ENCODE data around the gene SPPL2A.

The SPPL2A gene

DNA sequence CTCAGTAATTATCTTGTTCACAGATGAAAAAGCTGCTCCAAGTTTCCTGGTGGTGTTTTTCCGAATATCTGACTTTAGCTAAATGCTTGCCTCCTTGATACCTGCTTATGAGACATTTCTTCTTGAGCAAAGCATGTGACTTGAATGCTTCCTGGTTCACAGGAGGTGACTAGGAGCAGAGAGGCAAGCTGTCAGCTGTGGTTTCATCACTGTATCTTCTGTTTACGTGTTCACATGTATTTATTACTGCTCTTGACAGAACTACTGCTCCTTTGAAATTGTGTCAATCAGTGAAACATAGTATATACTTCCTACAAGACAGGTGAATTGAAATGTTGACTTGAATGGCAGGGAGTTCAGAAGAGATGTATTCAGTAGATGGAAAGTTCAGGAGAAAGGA, 8.9 kb upstream of the SPPL2A start:
- no peak overlapping the region for H3K4me3 ChIP-seq (ENCODE audit: control insufficient read depth, low read depth, low read length)
- TF ChIP-seq, protein P1, sequence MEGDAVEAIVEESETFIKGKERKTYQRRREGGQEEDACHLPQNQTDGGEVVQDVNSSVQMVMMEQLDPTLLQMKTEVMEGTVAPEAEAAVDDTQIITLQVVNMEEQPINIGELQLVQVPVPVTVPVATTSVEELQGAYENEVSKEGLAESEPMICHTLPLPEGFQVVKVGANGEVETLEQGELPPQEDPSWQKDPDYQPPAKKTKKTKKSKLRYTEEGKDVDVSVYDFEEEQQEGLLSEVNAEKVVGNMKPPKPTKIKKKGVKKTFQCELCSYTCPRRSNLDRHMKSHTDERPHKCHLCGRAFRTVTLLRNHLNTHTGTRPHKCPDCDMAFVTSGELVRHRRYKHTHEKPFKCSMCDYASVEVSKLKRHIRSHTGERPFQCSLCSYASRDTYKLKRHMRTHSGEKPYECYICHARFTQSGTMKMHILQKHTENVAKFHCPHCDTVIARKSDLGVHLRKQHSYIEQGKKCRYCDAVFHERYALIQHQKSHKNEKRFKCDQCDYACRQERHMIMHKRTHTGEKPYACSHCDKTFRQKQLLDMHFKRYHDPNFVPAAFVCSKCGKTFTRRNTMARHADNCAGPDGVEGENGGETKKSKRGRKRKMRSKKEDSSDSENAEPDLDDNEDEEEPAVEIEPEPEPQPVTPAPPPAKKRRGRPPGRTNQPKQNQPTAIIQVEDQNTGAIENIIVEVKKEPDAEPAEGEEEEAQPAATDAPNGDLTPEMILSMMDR (conservative IDR thresholded peaks at IDR 0.05; ENCODE audit: control insufficient read depth, insufficient read depth, low read depth, low read length), result no peak
- DNase-seq (ENCODE audit: low read depth), result peak; percentile 56

DNA sequence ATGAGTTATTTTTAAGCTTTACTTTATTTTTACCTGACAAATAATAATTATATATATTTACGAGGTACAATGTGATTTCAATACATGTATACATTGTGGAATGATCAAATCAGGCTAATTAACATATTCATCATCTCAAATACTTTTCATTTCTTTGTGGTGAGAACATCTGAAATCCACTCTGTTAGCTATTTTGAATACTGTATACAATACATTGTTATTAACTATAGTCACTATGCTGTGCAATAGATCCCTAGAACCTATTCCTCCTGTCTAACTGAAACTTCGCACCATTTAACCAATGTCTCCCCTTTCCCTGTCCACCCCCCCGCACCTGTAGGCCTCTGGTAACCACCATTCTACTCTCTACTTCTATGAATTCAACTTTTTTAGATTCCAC, 7.9 kb upstream of the SPPL2A start:
- no peak for DNase-seq (ENCODE audit: low read depth)
- TF ChIP-seq, protein P1 (conservative IDR thresholded peaks at IDR 0.05; ENCODE audit: control insufficient read depth, insufficient read depth, low read depth, low read length), result no peak
- H3K4me3 ChIP-seq (ENCODE audit: control insufficient read depth, low read depth, low read length), result no peak overlapping the region

DNA sequence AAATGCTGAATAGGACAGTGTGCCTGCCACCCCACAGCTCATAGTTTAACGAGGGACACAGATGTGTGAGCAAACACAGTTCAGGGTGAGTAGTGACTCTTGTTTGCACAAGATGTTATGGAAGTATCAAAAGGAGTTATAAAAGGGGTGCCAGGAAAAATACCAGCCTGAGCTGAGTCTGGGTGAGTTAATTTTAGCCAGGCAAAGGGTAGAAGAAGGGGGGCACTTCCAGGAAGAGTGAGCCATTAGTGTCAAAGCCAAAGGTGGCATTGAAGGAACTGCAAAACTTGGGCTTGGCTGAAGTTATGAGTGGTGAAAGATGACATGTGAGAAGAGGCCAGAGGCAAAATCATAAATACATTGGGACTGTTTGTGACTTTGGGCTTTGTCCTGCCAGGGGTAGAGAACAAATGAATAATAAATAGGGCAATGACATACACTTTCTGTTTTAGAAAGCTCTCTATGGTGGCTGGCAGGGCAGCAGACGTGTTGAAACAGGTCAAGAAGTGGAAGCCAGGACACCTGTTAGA, 1.9 kb upstream of the SPPL2A start:
- no peak for DNase-seq (ENCODE audit: low read depth)
- TF ChIP-seq, protein P1 (conservative IDR thresholded peaks at IDR 0.05; ENCODE audit: control insufficient read depth, insufficient read depth, low read depth, low read length), result no peak

DNA sequence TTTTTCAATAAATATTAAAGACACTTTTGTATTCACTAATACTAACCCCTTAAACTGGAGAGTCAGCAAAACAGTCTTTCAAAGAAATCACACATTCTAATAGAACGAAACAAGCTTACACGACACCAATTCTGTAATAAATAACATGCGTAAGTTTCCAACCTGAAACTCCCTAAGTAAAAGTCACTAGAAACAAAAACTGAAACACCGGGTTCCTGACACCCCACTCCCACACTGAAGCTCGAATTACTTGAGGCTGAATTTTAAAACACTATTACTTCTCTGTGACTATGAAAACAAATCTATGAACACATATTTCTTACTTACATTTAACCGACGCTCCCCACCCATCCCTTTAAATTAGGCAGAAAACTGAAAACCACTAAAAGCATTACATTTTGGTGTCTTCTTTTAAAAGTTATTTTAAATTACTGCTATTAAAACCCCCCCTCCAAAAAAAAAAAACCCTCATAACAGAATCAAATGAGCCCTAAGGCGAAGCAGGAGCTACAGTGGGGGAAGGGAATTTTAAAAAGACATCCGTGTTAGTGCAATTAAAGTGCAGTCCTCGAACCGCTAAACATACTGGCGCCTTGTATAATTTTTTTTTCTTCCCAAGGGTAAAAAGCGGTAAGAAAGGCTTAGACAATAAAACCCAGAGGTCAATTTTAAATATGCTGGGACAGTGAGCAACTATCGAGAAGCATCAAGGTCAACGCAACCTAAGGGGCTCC, 878 bp downstream of the SPPL2A start:
- TF ChIP-seq, protein P1 (conservative IDR thresholded peaks at IDR 0.05; ENCODE audit: control insufficient read depth, insufficient read depth, low read depth, low read length), result no peak
- H3K4me3 ChIP-seq (ENCODE audit: control insufficient read depth, low read depth, low read length), result peak overlapping the region; percentile 89
- peak; percentile 33 for DNase-seq (ENCODE audit: low read depth)

More for the DNA sequence above, 1.9 kb upstream of the SPPL2A start:
- no peak overlapping the region for H3K4me3 ChIP-seq (ENCODE audit: control insufficient read depth, low read depth, low read length)

DNA sequence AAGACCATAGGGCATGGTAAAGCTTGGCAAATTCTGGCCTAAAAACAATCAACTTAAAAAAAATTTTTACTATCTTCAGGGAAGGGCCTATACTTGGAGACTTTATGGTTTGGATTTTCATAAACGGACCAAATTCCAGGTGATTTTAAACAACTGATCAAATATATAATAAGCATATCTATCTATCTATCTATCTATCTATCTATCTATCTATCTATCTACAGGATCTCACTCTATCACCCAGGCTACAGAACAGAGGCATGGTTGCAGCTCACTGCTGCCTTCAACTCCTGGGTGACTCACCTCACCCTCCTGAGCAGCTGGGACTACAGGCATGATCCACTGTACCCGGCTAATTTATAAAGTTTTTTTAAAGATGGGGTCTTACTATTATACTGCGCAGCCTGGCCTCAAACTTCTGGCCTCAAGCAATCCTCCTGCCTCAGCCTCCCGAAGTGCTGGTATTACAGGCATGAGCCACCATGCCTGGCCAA, 6.7 kb downstream of the SPPL2A start:
- DNase-seq (ENCODE audit: low read depth), result peak; percentile 16
- TF ChIP-seq, protein P1 (conservative IDR thresholded peaks at IDR 0.05; ENCODE audit: control insufficient read depth, insufficient read depth, low read depth, low read length), result no peak
- no peak overlapping the region for H3K4me3 ChIP-seq (ENCODE audit: control insufficient read depth, low read depth, low read length)

DNA sequence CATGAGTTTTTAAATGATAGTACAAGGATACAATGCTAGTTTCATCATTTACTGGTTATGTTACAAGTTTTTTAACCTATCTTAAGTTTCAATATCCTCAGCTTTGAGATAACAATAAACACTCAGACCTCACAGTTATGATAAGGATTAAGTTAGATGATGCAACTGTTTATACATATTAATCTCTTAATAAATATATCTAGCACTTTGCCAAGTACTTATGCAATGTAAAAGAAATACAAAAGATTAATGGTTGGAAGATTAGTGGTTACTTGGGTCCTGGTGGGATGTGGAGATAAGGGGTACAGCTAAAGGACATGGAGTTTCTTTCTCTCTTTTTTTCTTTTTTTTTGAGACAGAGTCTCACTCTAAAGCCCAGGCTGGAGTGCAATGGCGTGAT, 12.0 kb downstream of the SPPL2A start:
- TF ChIP-seq, protein P1 (conservative IDR thresholded peaks at IDR 0.05; ENCODE audit: control insufficient read depth, insufficient read depth, low read depth, low read length), result no peak
- DNase-seq (ENCODE audit: low read depth), result no peak

More for the DNA sequence above, 12.0 kb downstream of the SPPL2A start:
- no peak overlapping the region for H3K4me3 ChIP-seq (ENCODE audit: control insufficient read depth, low read depth, low read length)
